SK-N-SH (cell line): Measurements from ENCODE around the gene TMEM127. TPM values are rescaled to one million over a fixed set of nuclear protein-coding genes. Genes with fewer than 3 reads are reported as not detected.

Experiments used
- CTCF ChIA-PET: fragments of 300-600, 350-600 bp; formaldehyde crosslinking; extraction: SDS; loops from one replicate; lab custom pipeline; 2021; lab: Yijun Ruan, JAX
- POLR2A ChIA-PET: fragments of 350-600 bp; sonication (Branson Sonifier 250); formaldehyde crosslinking; extraction: SDS; loops from one replicate; lab custom pipeline; 2020; ENCODE audit warnings: antibody characterized with exemption, inconsistent platforms; lab: Yijun Ruan, JAX
- DNase-seq: peaks from one replicate; pipeline ENCODE4 v3.0.0; 2012
- H2AFZ ChIP-seq: fragments of 200-600 bp; sonication (generic); 2 replicates; pipeline ENCODE4 v1.8.1; 2016; ENCODE audit warnings: antibody characterized with exemption, mild to moderate bottlenecking, low read depth
- H3F3A ChIP-seq: fragments of 200-600 bp; sonication (generic); replicated peaks from 2 replicates; pipeline ENCODE3; 2016; ENCODE audit warnings: antibody characterized with exemption, mild to moderate bottlenecking; ENCODE audit not compliant: insufficient read depth
- H3K27ac ChIP-seq, 2 experiments: fragments of 200-500 bp in 1 of 2; fragments of 200-600 bp in 1 of 2; sonication (Bioruptor generic) in 1 of 2; sonication (generic), shearing (Covaris generic) in 1 of 2; 2 replicates each; pipeline versions ENCODE4 v1.5.1 to v1.6.1; 2014 to 2016; ENCODE audit warnings: low read depth in 2 of 2, inconsistent platforms in 1 of 2, low read length in 1 of 2, mild to moderate bottlenecking in 1 of 2, mixed read lengths in 1 of 2
- H3K27me3 ChIP-seq: fragments of 200-600 bp; sonication (generic), shearing (Covaris generic); 2 replicates; pipeline ENCODE4 v1.6.1; 2016; ENCODE audit warnings: mixed run types; ENCODE audit not compliant: insufficient read depth
- H3K36me3 ChIP-seq, 2 experiments: fragments of 200-500 bp in 1 of 2; fragments of 200-600 bp in 1 of 2; sonication (Bioruptor generic) in 1 of 2; sonication (generic) in 1 of 2; replicated peaks in 1 of 2; 2 replicates each; pipeline versions ENCODE3 to v1.5.1; 2014 to 2016; ENCODE audit warnings: low read length in 1 of 2, mild to moderate bottlenecking in 1 of 2; ENCODE audit not compliant: insufficient read depth in 2 of 2, control insufficient read depth in 1 of 2
- H3K4me1 ChIP-seq, 2 experiments: fragments of 200-500 bp in 1 of 2; fragments of 200-600 bp in 1 of 2; sonication (Bioruptor generic) in 1 of 2; sonication (generic), shearing (Covaris generic) in 1 of 2; 2 replicates each; pipeline versions ENCODE4 v1.5.1 to v1.6.1; 2014 to 2016; ENCODE audit warnings: low read depth in 1 of 2, low read length in 1 of 2, mixed run types in 1 of 2; ENCODE audit not compliant: insufficient read depth in 2 of 2, control insufficient read depth in 1 of 2
- H3K4me2 ChIP-seq: fragments of 200-600 bp; sonication (generic), shearing (Covaris generic); 2 replicates; pipeline ENCODE4 v1.6.1; 2017; ENCODE audit warnings: mixed run types
- H3K4me3 ChIP-seq, 2 experiments: fragments of 200-500 bp in 1 of 2; fragments of 200-600 bp in 1 of 2; sonication (Bioruptor generic) in 1 of 2; sonication (generic), shearing (Covaris generic) in 1 of 2; 2 replicates each; pipeline versions ENCODE4 v1.5.1 to v1.8.1; 2014 to 2016; ENCODE audit warnings: low read depth in 2 of 2, inconsistent platforms in 1 of 2, low read length in 1 of 2, mild to moderate bottlenecking in 1 of 2, mixed read lengths in 1 of 2, moderate library complexity in 1 of 2
- H3K79me2 ChIP-seq: fragments of 200-600 bp; sonication (generic); 2 replicates; pipeline ENCODE4 v1.8.1; 2017; ENCODE audit warnings: mild to moderate bottlenecking; ENCODE audit not compliant: insufficient read depth
- H3K9ac ChIP-seq: fragments of 200-600 bp; sonication (generic); 2 replicates; pipeline ENCODE4 v1.6.1; 2017; ENCODE audit warnings: mixed run types
- H3K9me2 ChIP-seq: fragments of 200-600 bp; sonication (generic); 2 replicates; pipeline ENCODE4 v1.6.1; 2017; ENCODE audit warnings: mixed run types
- H3K9me3 ChIP-seq: fragments of 200-600 bp; sonication (generic); 2 replicates; pipeline ENCODE4 v1.6.1; 2017; ENCODE audit warnings: mixed run types, mild to moderate bottlenecking, moderate library complexity
- H4K20me1 ChIP-seq: fragments of 200-600 bp; sonication (generic); 2 replicates; pipeline ENCODE4 v1.6.1; 2017; ENCODE audit warnings: mild to moderate bottlenecking, mixed run types; ENCODE audit not compliant: insufficient read depth
- CHD2 ChIP-seq: fragments of 150-350 bp; IDR thresholded peaks from 2 replicates; pipeline ENCODE4 v1.6.1; 2018; ENCODE audit warnings: low read length; ENCODE audit not compliant: partially characterized antibody
- CTCF ChIP-seq: fragments of 200-600 bp; sonication (generic); IDR thresholded peaks from 2 replicates; pipeline ENCODE4 v1.6.1; 2017; ENCODE audit warnings: antibody characterized with exemption, mild to moderate bottlenecking, moderate library complexity
- FOXM1 ChIP-seq: IDR thresholded peaks from 2 replicates; pipeline ENCODE4 v1.4.0; 2012; ENCODE audit warnings: low read depth, mild to moderate bottlenecking
- JUND ChIP-seq: IDR thresholded peaks from 2 replicates; pipeline ENCODE4 v1.4.0; 2012
- MAX ChIP-seq: IDR thresholded peaks from 2 replicates; pipeline ENCODE4 v1.4.0; 2012; ENCODE audit warnings: low read depth
- MEF2A ChIP-seq: IDR thresholded peaks from 2 replicates; pipeline ENCODE4 v1.4.0; 2012; ENCODE audit warnings: low read depth, borderline replicate concordance
- MXI1 ChIP-seq: IDR thresholded peaks from 2 replicates; pipeline ENCODE4 v1.6.1; 2012; ENCODE audit warnings: mild to moderate bottlenecking, low read depth, low read length, improper control_type of control experiment
- NRF1 ChIP-seq: IDR thresholded peaks from 2 replicates; pipeline ENCODE4 v1.6.1; 2012; ENCODE audit warnings: low read depth, mild to moderate bottlenecking, low read length
- PBX3 ChIP-seq: IDR thresholded peaks from 2 replicates; pipeline ENCODE4; 2012
- POLR2AphosphoS5 ChIP-seq: IDR thresholded peaks from 2 replicates; pipeline ENCODE4 v1.6.1; 2012; ENCODE audit warnings: low read depth, low read length
- SIN3A ChIP-seq: IDR thresholded peaks from 2 replicates; pipeline ENCODE4 v1.6.1; 2012; ENCODE audit warnings: low read depth, mild to moderate bottlenecking, low read length, moderate library complexity, borderline replicate concordance
- TAF1 ChIP-seq: IDR thresholded peaks from 2 replicates; pipeline ENCODE4 v1.6.1; 2012; ENCODE audit warnings: low read depth, mild to moderate bottlenecking, low read length, moderate library complexity, borderline replicate concordance
- TCF12 ChIP-seq: IDR thresholded peaks from 2 replicates; pipeline ENCODE4 v1.4.0; 2012
- USF2 ChIP-seq: fragments of 150-350 bp; IDR thresholded peaks from 2 replicates; pipeline ENCODE4 v1.6.1; 2017; ENCODE audit warnings: antibody characterized with exemption, low read length, low read depth, borderline replicate concordance
- ZBTB33 ChIP-seq: IDR thresholded peaks from 2 replicates; pipeline ENCODE4 v1.4.0; 2012; ENCODE audit warnings: low read depth, borderline replicate concordance
- WGBS: methylation state at CpG from one replicate; pipeline ENCODE4 v1.1.6; 2017; ENCODE audit warnings: low lambda C conversion rate; 5-methylcytosine and 5-hydroxymethylcytosine counted together
- polyA plus RNA-seq, 3 experiments: library from polyadenylated mRNA; depleted of rRNA; stranded (reverse); fragments of >200 nt; gene quantifications; 2 replicates each; pipeline ENCODE4 v1.2.3, GENCODE V29; 2012
- TF ChIP-seq, protein P1 (sequence below): IDR thresholded peaks from 2 replicates; pipeline ENCODE4 v1.6.1; 2012; ENCODE audit warnings: mild to moderate bottlenecking, low read depth, low read length, moderate library complexity
- TF ChIP-seq, protein P2 (sequence below): IDR thresholded peaks from 2 replicates; pipeline ENCODE4 v1.4.0; 2012; ENCODE audit warnings: low read depth, borderline replicate concordance

TMEM127 gene
- polyA plus RNA-seq, 1 of the 3 experiments (the other 2 are of a cell fraction): 40.9 TPM

DNA sequence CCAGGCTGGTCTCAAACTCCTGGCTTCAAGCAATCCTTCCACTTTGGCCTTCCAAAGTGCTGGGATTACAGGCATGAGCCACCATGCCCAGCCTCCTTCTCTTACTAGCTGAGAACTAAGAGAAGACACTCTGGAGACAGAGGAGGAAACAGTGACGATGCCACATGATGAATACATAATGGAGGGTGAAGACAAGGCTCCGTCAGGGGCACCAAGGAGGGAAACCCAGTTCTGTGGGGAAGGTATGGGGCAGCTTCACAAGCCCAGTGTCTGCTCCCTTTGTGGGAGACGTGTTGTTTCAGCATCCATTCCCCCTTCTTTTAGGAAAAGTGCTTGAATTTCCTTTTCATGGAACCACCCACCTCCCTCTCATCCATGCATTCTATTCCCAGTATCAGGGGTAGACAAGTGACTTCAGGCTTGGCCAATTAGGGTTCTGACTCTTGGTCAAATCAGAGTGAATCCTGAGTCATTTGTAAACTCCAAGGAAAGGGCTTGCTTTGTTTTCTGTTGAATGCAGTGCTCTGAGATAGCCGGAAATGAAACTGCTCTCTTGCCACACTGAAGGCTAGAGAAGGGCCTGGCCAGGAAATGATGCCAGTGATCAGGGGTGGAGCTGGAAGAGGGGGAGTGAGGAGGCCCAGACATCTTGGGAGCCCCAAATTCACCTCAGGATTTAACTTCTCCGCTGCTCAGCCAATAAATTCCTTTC lies 23.7 kb downstream of the TMEM127 start (continued):
- TF ChIP-seq PBX3 (no peak), USF2 (no peak), TCF12 (no peak), CTCF (no peak), FOXM1 (no peak)
- TF ChIP-seq, all 33 proteins: peak for 0

- Histone ChIP-seq H3K9ac (no peak overlapping the region), H3K9me3 (no peaks in the 10 kb centered on the region), H3K4me1 (no peaks in the 10 kb centered on the region; a peak in 1 of 4 replicates), H3K36me3 (no peaks in the 10 kb centered on the region), H3K4me3 (no peak overlapping the region), H4K20me1 (no peaks in the 10 kb centered on the region), H2AFZ (no peak overlapping the region), H3K27me3 (no peaks in the 10 kb centered on the region), H3K4me2 (no peak overlapping the region), H3F3A (no peaks in the 10 kb centered on the region), H3K79me2 (no peaks in the 10 kb centered on the region), H3K9me2 (no peaks in the 10 kb centered on the region), H3K27ac (no peak overlapping the region)
- 93% methylated on average over 2 of the region's 2 CpGs for WGBS
- no peak for DNase-seq
- TF ChIP-seq, protein P1, sequence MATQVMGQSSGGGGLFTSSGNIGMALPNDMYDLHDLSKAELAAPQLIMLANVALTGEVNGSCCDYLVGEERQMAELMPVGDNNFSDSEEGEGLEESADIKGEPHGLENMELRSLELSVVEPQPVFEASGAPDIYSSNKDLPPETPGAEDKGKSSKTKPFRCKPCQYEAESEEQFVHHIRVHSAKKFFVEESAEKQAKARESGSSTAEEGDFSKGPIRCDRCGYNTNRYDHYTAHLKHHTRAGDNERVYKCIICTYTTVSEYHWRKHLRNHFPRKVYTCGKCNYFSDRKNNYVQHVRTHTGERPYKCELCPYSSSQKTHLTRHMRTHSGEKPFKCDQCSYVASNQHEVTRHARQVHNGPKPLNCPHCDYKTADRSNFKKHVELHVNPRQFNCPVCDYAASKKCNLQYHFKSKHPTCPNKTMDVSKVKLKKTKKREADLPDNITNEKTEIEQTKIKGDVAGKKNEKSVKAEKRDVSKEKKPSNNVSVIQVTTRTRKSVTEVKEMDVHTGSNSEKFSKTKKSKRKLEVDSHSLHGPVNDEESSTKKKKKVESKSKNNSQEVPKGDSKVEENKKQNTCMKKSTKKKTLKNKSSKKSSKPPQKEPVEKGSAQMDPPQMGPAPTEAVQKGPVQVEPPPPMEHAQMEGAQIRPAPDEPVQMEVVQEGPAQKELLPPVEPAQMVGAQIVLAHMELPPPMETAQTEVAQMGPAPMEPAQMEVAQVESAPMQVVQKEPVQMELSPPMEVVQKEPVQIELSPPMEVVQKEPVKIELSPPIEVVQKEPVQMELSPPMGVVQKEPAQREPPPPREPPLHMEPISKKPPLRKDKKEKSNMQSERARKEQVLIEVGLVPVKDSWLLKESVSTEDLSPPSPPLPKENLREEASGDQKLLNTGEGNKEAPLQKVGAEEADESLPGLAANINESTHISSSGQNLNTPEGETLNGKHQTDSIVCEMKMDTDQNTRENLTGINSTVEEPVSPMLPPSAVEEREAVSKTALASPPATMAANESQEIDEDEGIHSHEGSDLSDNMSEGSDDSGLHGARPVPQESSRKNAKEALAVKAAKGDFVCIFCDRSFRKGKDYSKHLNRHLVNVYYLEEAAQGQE: no peak
- no peak for TF ChIP-seq CHD2
- TF ChIP-seq MAX: no peak
- TF ChIP-seq MXI1: no peak
- TF ChIP-seq TAF1: no peak
- no peak for TF ChIP-seq ZBTB33
- no peak for TF ChIP-seq PBX3
- TF ChIP-seq POLR2AphosphoS5: no peak
- no peak for TF ChIP-seq TCF12
- no peak for TF ChIP-seq MEF2A
- no peak for TF ChIP-seq NRF1
- TF ChIP-seq JUND: no peak
- TF ChIP-seq SIN3A: no peak
- TF ChIP-seq, protein P2, sequence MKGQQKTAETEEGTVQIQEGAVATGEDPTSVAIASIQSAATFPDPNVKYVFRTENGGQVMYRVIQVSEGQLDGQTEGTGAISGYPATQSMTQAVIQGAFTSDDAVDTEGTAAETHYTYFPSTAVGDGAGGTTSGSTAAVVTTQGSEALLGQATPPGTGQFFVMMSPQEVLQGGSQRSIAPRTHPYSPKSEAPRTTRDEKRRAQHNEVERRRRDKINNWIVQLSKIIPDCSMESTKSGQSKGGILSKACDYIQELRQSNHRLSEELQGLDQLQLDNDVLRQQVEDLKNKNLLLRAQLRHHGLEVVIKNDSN: no peak
- CTCF ChIA-PET: interaction anchor here (0.7 kb wide), 1 partner anchor 19 kb away, joined by 3 read pairs; no protein-coding TSS in a partner anchor
- POLR2A ChIA-PET: no interaction called here
These were observed 24.6 kb downstream of the TMEM127 start for GRCh38 chr2:96241227-96241626.
